Measurements from ENCODE around the gene KIF14. TPM values are rescaled to one million over a fixed set of nuclear protein-coding genes. Genes with fewer than 3 reads are reported as not detected.

Gene KIF14
- polyA plus RNA-seq, 3 donors: 0.03 to 0.18 (median 0.05) TPM

- Mint-ChIP-seq H3K9me3 (peaks cover 0 to 1% (median 0%) of the 10 kb centered on the region in 7 donors), H3K27ac (no peak overlapping the region), H3K36me3 (no peaks in the 10 kb centered on the region), H3K4me1 (no peaks in the 10 kb centered on the region), H3K27me3 (ENCODE audit: low read depth in 3 of 3) (peaks cover 3 to 8% (median 6%) of the 10 kb centered on the region in 3 donors), H3K4me3 (no peak overlapping the region)
- Histone ChIP-seq H3K9me3 (replicated peaks in 1 of 2; ENCODE audit: control insufficient read depth in 1 of 2, insufficient read depth in 1 of 2, low read length in 2 of 2) (no peaks in the 10 kb centered on the region), H3K4me3 (replicated peaks in 1 of 3; ENCODE audit: low read depth in 2 of 3, low read length in 3 of 3) (no peak overlapping the region), H3K79me2 (ENCODE audit: insufficient read depth, low read length) (no peaks in the 10 kb centered on the region), H4K20me1 (ENCODE audit: insufficient read depth, low read length) (no peaks in the 10 kb centered on the region), H3K27me3 (ENCODE audit: control insufficient read depth in 2 of 2, insufficient read depth in 2 of 2, low read length in 2 of 2) (no peaks in the 10 kb centered on the region), H3K9ac (ENCODE audit: insufficient read depth, low read length, poor library complexity, severe bottlenecking) (no peak overlapping the region), H3K4me2 (replicated peaks; ENCODE audit: extremely low read depth, low read length, poor library complexity, severe bottlenecking) (no peak overlapping the region), H3K4me1 (ENCODE audit: control insufficient read depth in 1 of 2, insufficient read depth in 2 of 2, low read length in 2 of 2) (no peaks in the 10 kb centered on the region), H2AFZ (ENCODE audit: insufficient read depth, low read depth, low read length, poor library complexity, severe bottlenecking) (no peak overlapping the region), H3K27ac (ENCODE audit: low read depth in 1 of 2, low read length in 2 of 2) (no peak overlapping the region), H3K36me3 (replicated peaks in 1 of 2; ENCODE audit: control insufficient read depth in 1 of 2, insufficient read depth in 2 of 2, low read length in 2 of 2) (no peaks in the 10 kb centered on the region)
- intact Hi-C loops (cut with micrococcal nuclease): no loop called here
- WGBS (ENCODE audit: insufficient coverage): 0% methylated on average over 1 of the region's 4 CpGs
- peak; percentile 58 to 78 (median 69) for DNase-seq
- peak; percentile 96 for TF ChIP-seq CTCF (IDR thresholded peaks at IDR 0.05)
Measured at GRCh38 chr1:200510228-200510623, 110.3 kb downstream of the KIF14 start.

GRCh38 chr1:200506471-200506870 is 114.1 kb downstream of the KIF14 start:
- H2AFZ ChIP-seq (ENCODE audit: insufficient read depth, low read depth, low read length, poor library complexity, severe bottlenecking): no peak overlapping the region
- TF ChIP-seq CTCF (IDR thresholded peaks at IDR 0.05): no peak
- intact Hi-C loops (cut with micrococcal nuclease): no loop called here
- no peaks in the 10 kb centered on the region for H3K9me3 ChIP-seq (replicated peaks in 1 of 2; ENCODE audit: control insufficient read depth in 1 of 2, insufficient read depth in 1 of 2, low read length in 2 of 2)
- Mint-ChIP-seq H3K27me3 (ENCODE audit: low read depth in 3 of 3) (peaks cover 2 to 5% (median 2%) of the 10 kb centered on the region in 3 donors), H3K4me1 (peaks cover 6% of the 10 kb centered on the region), H3K4me3 (no peak overlapping the region), H3K36me3 (no peaks in the 10 kb centered on the region), H3K9me3 (peaks cover 0 to 1% (median 0%) of the 10 kb centered on the region in 7 donors), H3K27ac (peak overlapping the region in 1 of 7 donors; percentile 1)
- H3K27me3 ChIP-seq (ENCODE audit: control insufficient read depth in 2 of 2, insufficient read depth in 2 of 2, low read length in 2 of 2): no peaks in the 10 kb centered on the region
- 100% methylated on average over 5 of the region's 12 CpGs for WGBS (ENCODE audit: insufficient coverage)
- H3K9ac ChIP-seq (ENCODE audit: insufficient read depth, low read length, poor library complexity, severe bottlenecking): no peak overlapping the region
- no peaks in the 10 kb centered on the region for H3K4me1 ChIP-seq (ENCODE audit: control insufficient read depth in 1 of 2, insufficient read depth in 2 of 2, low read length in 2 of 2)
- no peaks in the 10 kb centered on the region for H3K36me3 ChIP-seq (replicated peaks in 1 of 2; ENCODE audit: control insufficient read depth in 1 of 2, insufficient read depth in 2 of 2, low read length in 2 of 2)
- H3K4me2 ChIP-seq (replicated peaks; ENCODE audit: extremely low read depth, low read length, poor library complexity, severe bottlenecking): no peak overlapping the region
- H3K27ac ChIP-seq (ENCODE audit: low read depth in 1 of 2, low read length in 2 of 2): no peak overlapping the region
- H4K20me1 ChIP-seq (ENCODE audit: insufficient read depth, low read length): no peaks in the 10 kb centered on the region
- no peak for DNase-seq
- no peaks in the 10 kb centered on the region for H3K79me2 ChIP-seq (ENCODE audit: insufficient read depth, low read length)
- no peak overlapping the region for H3K4me3 ChIP-seq (replicated peaks in 1 of 3; ENCODE audit: low read depth in 2 of 3, low read length in 3 of 3)

All from CD14-positive monocyte (primary cell).